ENCODE data around the gene NCAN.
A peak's percentile ranks its signal among the peaks of the same experiment; 100 is the strongest.
"Not testable (repeated sequence)": the region's sequence is repeated elsewhere in the genome, so short reads cannot be mapped to it uniquely, and the experiment has no call there.

NCAN gene

DNA sequence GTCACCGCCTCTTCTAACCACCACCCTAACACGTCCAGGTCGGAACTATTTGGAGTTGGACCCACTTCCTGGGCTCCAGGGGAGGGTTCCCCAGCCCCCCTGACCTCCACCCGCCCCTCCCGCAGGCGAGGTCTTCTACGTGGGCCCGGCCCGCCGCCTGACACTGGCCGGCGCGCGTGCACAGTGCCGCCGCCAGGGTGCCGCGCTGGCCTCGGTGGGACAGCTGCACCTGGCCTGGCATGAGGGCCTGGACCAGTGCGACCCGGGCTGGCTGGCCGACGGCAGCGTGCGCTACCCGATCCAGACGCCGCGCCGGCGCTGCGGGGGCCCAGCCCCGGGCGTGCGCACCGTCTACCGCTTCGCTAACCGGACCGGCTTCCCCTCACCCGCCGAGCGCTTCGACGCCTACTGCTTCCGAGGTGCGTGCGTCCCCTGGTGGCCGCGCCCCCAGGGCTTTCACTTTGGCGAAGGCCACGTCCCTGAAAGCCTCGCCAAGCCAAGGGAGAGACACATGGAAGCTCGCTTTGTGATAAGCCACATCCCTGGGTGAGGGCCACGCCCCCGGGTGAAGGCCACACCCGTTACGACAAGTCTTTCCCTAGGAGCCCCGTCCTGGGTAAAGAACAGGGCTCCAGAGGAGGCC is 13.2 kb downstream of the NCAN start:
- DNase-seq, result peak; percentile 55 to 80 (median 58)

DNA sequence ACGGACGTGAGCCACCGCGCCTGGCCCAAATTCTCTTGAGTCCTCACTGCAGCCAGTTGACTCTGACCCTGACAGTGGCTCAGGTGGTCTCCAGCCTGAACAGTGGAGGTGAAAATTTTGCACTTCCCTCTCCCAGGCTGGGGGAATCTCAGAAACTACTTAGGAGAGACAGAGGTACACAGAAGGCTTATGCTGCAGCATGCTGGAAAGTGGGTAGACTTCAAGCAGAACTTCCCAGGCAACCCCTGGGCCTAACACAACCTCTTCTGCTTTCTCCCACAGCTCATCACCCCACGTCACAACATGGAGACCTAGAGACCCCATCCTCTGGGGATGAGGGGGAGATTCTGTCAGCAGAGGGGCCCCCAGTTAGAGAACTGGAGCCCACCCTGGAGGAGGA is 14.4 kb downstream of the NCAN start:
- no peak for DNase-seq

DNA sequence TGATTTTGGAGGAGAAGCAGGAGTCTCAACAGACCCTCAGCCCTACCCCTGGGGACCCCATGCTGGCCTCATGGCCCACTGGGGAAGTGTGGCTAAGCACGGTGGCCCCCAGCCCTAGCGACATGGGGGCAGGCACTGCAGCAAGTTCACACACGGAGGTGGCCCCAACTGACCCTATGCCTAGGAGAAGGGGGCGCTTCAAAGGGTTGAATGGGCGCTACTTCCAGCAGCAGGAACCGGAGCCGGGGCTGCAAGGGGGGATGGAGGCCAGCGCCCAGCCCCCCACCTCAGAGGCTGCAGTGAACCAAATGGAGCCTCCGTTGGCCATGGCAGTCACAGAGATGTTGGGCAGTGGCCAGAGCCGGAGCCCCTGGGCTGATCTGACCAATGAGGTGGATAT is 14.9 kb downstream of the NCAN start:
- no peak for DNase-seq

DNA sequence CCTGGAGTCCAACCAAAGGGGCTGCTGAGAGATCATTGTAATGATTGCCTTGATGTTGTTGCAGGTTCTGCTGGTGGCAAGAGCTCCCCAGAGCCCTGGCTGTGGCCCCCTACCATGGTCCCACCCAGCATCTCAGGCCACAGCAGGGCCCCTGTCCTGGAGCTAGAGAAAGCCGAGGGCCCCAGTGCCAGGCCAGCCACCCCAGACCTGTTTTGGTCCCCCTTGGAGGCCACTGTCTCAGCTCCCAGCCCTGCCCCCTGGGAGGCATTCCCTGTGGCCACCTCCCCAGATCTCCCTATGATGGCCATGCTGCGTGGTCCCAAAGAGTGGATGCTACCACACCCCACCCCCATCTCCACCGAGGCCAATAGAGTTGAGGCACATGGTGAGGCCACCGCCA is 15.5 kb downstream of the NCAN start:
- no peak for DNase-seq

DNA sequence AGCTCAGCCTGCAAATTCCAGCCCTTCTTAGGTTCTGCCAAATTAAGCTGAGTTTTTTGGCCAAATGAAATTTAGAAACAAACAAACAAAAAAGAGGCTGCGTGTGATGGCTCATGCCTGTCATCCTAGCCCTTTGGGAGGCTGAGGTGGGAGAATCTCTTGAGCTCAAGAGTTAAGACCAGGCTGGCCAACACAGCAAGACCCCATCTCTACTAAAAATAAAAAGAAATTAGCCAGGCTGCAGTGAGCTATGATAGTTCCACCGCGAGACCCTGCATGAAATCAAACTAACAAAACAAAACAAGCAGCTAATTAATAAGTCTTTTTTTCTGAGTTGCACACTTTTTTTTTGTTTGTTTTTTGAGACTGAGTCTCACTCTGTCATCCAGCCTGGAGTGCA is 17.9 kb downstream of the NCAN start:
- no peak for DNase-seq

DNA sequence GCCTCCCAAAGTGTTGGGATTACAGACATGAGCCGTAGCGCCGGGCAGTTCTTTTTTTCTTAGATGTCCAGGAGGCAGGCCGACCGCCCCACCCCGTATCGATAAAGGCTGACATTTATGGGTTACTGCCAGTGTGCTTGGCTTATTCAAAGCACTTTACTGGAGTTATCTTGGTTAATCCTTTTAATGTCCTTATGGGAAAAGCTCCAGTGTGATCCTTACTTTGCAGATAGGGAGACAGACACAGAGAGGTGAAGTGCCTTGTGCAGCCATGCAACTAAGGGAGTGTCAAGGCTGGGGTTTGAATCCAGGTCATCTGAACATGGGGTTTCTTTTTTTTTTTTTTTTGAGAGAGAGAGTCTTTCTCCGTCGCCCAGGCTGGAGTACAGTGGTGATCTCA is 19.2 kb downstream of the NCAN start:
- DNase-seq, result no peak

DNA sequence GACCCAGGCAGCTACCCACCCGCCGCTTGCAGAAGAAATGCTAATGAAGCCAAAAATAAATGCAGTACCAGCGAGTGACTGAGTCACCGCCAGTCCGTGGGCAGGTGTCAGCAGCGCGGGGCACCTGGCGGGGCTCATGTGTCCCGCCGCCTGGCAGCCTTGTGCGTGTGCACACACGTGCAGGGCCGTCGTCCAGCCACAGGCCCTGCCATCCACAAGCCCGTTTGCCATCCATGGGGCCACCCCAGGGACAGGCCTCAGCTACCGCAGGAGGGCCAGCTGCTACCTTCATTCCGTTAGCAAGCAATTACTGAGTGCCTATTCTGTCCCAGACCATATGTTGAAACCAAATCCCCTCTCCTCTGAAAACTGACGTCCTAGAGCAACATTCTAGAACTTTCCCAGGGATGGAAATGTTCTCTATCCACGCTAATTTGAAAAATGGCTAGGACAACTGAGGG is 20.5 kb downstream of the NCAN start:
- DNase-seq, result no peak

DNA sequence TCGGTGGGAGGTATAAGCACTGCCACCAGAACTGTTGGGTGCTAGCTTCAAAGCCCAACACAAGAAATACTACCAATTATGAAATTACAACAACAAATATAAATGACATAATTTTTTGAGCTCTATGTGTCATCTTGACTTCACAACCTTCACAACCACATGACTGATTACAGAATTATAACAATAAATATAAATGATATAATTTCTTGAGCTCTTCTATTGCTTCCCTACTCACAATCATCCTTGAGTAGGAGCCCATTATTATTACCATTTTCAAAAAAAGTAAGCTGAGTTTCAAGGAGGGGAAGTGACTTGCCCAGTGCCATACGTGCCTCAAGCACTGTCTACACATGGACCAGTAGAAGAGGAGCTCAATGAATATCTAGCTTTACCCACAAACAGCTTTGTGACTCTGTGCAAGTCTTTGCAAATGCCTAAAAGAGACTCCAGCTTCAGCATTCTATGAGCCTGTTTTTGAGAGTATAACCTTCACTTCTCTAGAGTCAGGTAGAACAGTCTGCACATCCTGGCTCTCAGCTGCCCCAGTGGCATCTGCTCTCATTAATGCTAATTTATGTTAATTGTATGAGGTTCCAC is 22.6 kb downstream of the NCAN start:
- DNase-seq, result no peak

DNA sequence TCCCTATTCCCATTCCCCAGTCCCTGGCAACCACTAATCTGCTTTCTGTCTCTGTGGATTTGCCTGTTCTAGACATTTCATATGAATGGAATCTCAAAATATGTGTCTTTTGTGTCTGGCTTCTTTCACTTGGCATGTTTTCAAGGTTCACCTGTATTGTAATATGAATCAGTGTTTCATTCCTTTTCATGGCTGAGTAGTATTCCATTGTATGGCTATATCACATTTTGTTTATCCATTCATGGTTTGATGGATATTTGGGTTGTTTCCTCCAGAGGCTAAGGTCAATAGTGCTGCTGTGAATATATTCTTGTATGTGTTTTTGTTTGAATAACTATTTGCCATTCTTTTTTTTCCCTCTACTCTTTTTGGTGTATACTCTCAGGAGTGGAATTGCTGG is 24.4 kb downstream of the NCAN start:
- no peak for DNase-seq

DNA sequence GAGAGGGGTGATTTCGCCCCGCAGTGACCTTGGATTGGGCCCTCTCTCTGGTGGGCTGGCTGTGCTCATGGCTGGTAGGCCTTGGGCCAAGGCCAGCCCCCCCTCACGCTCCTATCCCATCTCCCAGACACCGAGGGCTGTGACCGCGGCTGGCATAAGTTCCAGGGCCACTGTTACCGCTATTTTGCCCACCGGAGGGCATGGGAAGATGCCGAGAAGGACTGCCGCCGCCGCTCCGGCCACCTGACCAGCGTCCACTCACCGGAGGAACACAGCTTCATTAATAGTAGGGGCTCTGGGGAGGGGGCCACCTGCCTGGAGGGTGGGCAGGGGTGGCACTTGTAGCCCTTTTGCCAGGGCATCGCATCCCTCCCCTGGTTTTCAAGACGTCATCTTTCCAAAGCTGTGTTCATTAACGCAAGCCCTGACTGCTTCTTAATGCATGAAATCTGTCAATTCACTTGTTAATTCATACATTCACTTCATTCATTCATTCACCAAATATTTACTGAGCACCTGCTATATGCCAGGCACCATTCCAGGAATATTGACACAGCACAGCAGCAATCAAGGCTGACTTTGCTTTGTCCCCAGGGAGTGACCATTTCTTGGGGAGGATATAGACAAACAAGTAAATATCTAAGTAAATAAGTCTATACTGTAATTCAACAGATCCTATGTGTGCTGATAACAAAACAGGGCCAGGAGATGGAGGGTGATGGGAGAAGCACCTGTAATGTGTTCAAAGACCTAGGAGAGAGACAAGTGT is 26.6 kb downstream of the NCAN start:
- no peak for DNase-seq

DNA sequence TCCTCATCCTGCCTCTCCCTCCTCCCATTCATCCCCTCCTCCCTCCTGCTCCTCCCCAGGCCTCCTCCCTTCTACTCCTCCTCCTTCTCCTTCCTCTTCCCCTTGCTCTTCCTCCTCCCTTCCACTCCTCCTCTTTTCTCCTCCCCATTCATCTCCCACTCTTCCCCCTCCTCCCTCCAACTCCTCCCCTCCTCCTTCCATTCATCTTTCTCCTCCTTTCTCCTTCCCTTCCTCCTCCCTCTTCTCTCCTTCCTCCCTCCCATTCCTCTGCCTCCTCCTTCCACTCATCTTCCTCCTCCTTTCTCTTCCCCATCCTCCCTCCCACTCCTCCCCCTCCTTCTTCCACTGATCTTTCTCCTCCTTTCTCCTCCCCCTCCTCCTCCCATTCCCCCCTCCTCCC is 27.9 kb downstream of the NCAN start:
- no peak for DNase-seq

DNA sequence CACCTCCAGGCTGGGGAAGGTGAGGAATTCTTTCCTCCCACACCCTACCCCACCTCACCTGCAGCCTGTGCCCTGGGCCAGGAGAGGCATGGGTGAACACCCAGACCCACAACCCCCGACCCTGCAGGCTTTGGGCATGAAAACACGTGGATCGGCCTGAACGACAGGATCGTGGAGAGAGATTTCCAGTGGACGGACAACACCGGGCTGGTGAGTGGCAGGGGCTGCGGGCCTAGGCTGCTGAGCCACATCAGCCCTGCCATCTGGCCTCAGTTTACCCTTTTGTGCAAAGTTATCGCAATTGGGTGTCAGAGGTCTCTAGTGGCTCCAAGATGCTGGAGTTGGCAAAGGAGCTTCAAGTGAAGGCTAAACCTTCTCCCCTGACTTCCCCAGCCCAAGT is 28.7 kb downstream of the NCAN start:
- no peak for DNase-seq

DNA sequence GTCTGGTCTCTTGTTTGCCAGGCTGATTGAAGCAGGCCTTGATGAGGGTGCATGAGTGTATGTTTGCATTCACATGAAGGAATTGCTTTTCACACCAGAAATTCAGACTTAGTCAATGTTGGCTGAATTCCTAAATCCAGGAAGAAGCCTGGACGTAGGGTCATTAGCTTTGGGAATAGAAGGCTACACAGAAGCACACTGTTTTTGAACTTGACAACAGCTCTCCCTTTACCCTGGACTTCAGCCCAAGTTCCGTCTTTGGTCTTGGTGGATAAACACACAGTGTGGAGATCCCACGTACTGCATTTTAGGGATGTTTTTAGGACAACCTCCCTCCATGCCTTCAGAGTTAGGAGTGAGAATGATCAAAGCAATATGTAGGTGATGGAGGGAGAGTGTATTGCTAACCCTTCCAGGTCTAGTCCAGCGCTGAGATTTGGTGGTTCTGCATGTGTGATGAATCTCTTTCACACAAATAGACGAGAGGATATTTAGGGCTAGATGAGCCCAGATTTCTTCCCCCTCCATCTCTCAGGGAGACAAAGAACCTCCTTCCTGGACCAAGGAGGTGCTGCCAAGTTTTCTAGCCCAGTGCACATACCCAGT is 38.5 kb downstream of the NCAN start:
- no peak for DNase-seq

DNA sequence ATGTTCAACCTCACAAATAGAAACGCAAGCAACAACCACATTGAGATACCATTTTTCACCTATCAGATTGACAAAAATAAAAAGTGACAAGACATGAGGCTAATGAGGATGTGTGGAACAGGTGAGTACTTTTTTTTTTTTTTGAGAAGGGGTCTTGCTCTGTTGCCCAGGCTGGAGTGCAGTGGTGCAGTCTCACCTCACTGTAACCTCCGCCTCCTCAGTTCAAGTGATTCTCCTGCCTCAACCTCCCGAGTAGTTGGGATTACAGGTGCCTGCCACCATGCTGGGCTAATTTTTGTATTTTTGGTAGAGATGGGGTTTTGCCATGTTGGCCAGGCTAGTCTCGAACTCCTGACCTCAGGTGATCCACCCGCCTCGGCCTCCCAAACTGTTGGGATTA is 41.7 kb downstream of the NCAN start:
- DNase-seq, result not testable (repeated sequence)

DNA sequence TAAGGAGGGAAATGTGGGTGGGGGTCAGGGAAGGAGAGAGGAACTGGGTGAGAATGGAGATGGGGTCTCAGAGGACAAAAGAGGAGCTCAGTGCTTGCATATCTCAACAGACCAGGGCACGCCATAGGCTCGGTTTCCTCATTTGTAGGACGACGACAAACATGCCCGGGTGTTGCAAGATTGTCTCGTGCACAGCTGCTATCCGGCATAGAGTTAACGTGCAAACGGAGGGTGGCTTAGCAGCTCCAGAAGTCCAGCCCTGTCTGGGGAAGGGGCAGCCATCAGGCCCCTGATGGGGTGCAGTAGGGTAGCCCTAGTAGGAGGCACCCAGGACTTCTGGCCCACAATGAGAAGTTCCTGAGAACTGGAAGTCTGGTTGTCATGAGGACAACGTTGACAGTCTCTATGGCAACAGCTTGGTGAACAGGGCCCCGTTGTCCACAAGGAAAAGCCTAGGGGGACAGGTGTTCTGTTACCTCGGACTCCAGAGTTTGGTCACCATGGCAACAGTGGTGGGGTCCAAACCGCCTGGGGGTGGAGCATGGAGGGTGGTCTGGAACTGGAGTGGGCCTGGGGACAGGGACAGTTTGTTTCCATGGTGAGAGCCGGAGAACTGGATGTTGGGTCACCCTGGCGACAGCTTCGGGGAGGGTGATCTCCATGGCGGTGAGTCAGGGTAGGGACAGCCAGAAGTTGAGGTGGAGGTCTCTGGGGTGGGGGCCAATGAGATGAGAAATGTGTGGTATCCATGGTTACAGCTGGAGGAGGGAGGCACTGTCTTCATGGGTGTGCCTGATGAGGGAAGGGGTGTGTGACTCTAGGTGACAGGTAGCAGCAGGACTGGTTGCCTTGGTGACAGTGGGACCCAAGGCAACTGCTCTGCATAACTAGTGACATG is 44.6 kb downstream of the NCAN start:
- no peak for DNase-seq

DNA sequence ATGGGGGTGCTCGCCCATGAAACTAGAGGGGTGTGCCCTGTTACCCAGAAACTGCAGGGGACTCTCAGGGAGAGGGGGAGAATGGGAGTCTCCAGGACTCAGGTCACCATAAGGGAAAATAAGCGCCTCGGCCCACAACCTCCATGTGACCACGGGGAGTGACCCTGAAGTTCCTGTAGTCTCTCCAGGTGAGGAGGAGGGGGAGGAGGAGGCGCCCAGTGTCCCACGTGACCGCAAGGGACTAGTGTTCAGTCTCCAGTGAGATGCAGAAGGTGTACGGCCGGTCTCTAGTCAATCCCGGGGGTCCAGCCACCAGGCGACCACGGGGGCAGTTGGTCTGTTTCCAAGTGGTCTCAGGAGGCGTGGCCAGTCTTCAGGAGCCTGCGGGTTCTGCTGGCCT is 45.4 kb downstream of the NCAN start:
- DNase-seq, result no peak

DNA sequence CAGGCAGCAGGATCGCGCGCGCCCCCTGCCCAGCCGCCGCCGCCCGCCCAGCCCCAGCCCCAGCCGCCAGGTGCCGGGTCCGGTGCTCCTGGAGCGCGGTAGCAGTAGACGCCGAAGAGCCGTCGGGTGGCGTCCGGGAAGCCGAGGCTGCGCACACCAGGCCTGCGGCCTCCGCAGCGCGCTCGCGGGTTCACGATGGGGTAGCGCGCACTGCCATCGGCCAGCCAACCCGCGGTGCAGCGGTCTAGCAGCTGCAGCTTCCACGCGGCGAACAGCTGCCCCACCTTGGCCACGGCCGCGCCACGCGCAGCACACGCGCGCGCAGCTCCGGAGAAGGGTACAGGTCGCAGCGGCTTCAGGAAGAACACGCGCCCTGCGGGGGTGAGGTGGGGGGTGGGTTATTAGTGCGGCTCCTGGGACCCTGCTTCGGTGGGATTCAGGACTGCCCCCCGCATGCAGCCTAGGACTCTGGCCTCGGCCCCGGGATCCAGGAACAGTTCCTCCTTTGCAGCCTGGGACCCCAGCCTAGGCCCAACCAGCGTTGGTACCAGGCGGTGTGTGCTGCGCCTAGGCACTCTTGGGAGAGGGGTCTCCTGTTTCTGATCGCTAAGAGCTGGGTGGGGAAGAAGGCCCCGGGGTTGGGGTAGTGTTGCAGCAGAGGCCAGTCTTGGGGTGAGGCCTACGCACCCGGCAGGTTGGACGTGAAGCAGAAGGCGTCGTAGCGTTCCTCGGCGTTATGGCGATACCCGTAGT is 46.3 kb downstream of the NCAN start:
- no peak for DNase-seq

DNA sequence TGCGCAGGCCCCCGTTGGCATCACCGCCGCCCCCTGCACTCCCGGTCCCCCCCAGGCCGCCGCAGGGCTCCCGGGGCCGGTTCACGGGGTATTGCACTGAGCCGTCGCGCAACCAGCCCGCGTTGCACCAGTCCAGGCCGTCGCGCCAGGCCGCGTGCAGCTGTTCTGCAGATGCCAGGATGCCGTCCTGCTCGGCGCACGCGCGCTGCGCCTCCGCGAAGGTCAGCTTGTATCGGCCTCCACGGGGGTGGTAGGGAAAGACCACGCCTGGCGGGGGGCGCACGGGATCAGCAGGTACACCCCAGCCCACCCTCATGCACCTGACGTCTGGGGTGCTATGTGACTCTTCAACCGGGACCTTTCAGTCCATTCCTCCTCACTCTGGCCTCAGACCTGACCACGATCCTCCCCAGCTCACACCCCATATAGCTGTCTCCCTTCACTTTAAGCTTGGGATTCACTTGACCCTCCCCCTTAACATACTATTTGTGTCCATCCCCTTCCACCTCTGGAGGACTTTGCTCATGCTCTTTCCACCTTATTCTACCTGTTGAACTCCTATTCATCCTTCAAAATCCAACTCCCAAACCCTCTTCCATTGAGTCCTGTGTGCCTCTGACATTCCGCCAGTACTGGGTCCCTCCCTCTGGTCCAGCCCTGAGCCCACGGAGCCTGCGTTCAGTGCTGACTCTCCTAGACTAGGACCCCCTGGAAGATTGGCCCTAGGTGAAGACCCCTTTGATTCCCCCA is 47.0 kb downstream of the NCAN start:
- DNase-seq, result no peak

DNA sequence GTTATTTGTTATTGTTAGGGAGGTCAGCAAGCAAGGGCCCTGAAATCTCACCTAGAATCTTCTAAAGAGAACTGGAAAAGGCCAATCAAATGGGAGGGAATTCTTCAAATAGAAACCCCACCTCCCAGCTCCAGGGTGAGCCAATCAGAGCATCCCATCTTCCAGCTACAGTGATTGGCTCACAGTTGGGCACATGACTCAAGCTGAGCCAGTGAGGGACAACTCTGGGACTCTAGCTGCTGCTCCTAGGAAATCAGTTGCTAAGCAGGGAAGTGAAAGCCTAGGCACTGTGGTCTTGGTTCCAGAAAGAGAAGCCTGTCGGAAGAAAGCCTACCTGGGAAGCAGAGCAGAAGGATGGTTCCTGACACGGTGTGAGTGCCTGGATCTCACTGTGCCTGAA is 48.0 kb downstream of the NCAN start:
- no peak for DNase-seq

DNA sequence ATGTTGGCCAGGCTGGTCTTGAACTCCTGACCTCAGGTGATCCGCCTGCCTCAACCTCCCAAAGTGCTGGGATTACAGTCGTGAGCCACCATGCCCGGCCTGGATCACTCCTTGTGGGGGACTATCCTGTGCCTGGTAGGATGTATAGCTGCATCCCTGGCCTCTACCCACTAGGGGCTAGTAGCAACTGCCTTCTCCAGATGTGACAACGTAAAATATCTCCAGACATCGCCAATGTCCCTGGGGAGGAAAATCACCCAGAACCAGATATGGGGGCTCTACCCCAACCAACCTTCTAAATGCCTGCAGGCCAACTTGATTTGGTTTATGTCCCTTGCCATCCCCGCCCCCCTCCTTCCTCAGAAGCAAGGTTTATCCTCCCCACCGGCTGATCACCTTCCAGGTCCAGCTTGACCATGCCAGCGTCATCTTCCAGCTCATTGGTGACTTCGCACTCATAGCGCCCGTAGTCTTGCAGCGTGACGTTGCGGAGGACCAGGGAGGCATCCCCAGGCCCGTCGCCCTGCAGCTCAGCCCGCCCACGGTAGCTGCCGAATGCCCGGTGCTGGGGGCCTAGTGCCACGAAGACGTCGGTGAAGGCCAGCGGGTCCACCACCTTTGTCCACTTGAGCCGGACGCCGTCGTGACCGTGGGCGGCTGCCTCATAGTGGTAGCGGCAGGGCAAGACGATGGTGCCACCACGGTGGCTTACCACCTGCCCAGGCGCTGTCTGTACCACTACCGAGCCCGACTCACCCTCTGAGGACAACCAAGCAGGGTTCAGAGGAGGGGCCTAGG is 48.9 kb downstream of the NCAN start:
- DNase-seq, result no peak

All from T-helper 2 cell (primary cell).